HG03135 (cell line): ENCODE results near the gene HBD.

Experiments
- ATAC-seq: cut with Tn5 transposase; IDR thresholded peaks from one replicate; pipeline ENCODE4 v1.9.1; 2021; ENCODE audit warnings: mild to moderate bottlenecking, moderate library complexity; ENCODE audit not compliant: unreplicated experiment

HBD gene

DNA sequence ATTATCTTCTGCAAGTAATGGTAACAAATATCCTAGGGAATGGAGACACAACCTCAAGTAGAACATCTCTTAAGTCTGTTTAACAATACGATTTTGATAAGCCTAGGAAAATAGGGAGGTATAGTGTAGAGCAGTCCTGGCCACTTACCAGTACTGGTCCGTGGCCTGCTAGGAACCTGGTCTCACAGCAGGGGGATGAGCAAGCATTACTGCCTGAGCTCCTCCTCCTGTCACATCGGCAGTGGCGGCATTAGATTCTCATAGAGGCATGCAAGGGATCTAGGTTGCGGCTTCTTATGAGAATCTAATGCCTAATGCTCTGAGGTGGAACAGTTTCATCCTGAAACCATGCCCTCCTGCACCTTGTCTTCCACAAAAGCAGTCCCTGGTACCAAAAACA, 38.2 kb downstream of the HBD start:
- ATAC-seq: no peak

DNA sequence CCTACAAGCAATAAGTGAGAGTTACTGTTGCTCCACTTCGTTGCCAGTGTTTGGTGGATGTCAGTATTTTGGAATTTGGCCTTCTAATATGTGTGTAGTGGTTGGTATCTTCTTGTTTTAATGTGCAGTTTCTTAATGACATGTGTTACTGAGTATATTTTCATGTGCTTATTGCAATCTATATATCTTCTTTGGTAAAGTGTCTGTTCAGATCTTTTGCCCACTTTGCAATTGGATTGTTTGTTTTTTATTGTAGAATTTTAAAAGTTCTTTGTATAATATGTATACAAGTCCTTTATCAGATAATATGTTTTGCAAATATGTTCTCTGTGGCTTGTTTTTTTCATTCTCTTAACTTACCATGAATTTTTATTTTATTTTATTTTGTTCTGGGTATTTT, 41.5 kb downstream of the HBD start:
- ATAC-seq: no peak

DNA sequence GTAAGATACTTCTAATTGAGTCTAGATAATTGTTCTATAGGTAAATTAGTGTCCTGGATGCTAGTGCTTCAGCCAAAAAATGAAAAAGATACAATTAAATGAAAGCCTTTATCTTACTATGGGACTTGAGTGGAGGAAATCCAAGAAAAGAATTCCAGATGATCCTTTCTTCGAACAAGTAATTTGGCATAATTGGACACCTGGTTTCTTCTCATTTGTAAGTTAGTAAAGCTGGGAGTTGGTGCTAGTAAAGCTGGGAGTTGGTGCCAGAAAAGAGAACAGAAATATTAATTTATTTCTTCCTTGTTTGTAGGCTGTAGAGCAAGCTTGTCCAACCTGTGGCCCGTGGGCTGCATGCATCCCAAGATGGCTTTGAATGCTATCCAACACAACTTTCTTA, 46.1 kb downstream of the HBD start:
- no peak for ATAC-seq
